GM18873 (cell line): Measurements from ENCODE around the gene EXOSC10.

Experiments
- ATAC-seq: cut with Tn5 transposase; IDR thresholded peaks from one replicate; pipeline ENCODE4 v1.9.1; 2021; ENCODE audit warnings: mild to moderate bottlenecking, moderate library complexity, moderate number of reproducible peaks; ENCODE audit not compliant: unreplicated experiment, low FRiP score

The EXOSC10 gene

GRCh38 chr1:11099310-11100148 is at the start of gene EXOSC10:
Gene EXOSC10, minus strand, starts transcription at chr1:11099869. Its CDS starts 38 bp downstream, at chr1:11099831.
- peak; percentile 66 for ATAC-seq

GRCh38 chr1:11147197-11147770 is 47.6 kb upstream of the EXOSC10 start:
- no peak for ATAC-seq

- no peak for ATAC-seq
These were observed 46.1 kb upstream of the EXOSC10 start for GRCh38 chr1:11145741-11146140.

DNA sequence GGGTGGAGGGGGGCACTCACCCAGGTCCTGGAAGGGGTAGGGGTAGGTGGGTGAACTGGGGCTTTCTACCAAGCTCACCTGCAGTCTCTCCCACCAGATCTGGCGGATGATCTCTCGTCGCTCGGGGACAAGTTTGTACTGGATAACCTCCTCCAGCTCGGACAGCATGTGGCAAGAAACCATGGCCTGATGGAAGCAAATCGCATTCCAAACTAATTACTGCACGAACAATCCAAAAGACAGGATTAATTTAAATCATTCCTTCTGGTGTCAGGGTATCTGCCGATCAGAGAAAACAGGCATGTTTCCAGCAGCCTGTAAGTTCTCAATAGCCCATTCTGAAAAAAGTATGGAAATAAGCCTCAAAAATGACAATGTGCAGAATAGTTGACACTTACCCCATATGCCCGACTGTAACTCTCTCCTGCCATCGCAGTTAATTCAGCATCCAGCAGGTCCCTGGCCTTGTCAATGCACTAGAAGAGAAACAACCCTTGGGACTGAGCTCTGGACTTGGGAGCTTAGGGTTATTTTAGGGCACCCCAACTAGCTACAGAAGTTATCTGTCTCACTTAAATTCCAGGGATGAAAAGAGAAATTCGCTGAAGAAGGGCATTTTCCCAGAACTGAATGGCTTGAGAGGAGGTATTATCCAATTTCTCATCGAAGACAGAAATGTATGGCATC is 45.0 kb upstream of the EXOSC10 start:
- no peak for ATAC-seq

DNA sequence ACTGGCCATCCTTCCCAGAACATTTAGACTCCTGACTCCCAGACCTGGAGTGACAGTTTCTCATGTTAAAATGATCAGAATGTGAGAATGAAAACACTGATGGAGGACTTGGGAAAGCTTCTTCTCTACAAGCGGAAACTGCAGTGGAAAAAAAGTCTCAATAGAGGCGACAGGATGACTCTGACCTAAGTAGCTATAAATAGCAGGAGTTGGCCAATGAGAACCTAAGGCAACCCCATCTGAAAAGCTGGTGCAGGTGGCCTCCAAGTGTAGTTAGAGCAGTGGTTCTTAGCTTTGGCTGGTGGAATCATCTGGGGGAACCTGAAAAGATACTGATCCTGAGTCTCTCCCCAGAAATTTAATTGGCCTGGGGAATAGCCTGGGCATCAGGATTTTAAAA is 44.2 kb upstream of the EXOSC10 start:
- no peak for ATAC-seq

- ATAC-seq, result no peak
These were observed 43.7 kb upstream of the EXOSC10 start for GRCh38 chr1:11143401-11143800.

DNA sequence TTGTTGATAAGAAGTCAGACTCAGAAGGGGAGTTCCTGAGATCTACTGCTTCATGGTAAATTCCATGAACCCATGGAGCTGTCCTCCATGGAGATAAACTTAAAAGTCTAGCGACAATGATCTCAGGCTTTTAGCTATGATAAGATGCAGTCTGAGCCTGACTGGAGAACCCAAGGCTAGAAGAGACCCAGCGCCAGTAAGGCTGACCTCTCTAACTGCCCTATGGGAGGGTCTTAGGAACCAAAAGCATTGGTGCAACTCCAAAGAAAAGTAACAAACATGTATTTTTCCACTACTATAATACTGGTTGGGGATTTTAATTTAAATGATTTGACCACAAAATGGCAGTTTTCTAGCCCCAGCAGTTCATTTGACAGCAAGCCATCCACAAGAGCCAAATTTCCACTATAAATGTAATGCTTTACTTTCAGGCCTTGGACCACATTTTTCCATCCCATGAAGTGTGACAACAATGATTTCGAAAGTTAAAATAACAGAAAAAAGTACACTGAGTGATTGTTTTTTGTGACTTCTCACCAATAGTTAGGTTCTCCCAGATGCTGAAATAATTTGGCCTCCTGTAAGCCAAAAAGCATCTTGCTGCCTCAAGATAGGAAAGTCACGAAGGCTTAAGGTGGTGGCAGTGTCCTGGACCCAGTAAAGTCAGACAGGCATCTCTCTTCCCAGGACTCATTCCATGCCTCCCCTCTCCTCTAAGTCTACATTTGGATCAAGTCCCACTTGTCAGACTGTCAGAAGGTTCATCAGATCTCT is 43.1 kb upstream of the EXOSC10 start:
- no peak for ATAC-seq

DNA sequence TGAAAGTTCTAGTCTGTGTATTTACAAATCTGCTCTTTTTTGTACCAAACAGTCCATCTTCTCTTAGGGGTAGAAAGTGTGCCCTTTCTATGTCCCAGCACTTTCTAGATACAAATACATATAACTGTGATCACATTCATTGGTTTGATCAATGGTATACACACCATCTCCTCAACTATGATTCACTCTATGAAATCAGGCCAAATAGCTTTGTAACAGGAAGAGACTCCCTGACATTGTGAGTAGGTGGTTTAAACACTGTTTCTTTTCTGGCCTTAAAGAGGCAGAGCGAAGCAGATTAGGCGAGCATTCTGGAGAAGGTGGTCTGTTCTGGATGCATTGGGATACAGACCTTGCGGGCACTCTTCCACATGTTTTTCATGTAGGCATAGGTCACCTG is 39.3 kb upstream of the EXOSC10 start:
- no peak for ATAC-seq

- ATAC-seq, result no peak
These were observed 38.4 kb upstream of the EXOSC10 start for GRCh38 chr1:11138029-11138428.

GRCh38 chr1:11134898-11135266 is 35.2 kb upstream of the EXOSC10 start:
- no peak for ATAC-seq

- ATAC-seq, result no peak
These were observed 34.7 kb upstream of the EXOSC10 start for GRCh38 chr1:11134251-11134897.

DNA sequence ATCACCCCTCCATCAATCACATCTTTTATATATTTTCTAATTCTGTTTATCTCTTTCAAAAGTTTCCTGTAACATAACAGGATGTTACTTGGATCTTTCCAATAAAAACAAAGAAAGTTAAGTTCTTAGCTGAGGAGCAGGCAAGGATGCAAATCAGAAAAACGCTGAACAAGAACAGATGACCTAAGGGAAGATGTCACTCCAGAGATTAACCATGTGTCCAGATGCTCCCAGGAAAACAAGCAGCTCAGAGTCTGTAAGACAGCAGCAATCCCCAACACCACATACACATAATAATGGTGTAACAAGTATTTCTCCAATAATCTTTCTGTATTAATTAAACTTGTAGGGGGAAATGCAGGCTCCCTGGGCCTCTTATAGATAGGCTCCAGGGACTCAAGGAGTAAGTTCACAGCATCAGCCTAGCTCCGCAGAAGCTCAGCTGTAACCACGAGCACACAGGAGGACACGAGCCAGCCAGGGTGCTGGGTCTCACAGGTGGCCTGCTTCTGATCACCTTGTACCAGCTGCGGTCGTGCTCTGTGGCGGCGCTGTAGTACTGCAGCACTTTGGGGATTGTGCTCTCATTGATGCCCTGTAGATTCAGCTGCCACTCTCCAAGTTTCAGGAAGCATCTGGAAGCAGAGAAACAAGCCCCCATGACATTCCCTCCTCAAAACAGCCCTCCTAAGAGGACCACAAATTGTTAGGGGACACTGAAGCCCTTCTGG is 33.1 kb upstream of the EXOSC10 start:
- ATAC-seq, result no peak

DNA sequence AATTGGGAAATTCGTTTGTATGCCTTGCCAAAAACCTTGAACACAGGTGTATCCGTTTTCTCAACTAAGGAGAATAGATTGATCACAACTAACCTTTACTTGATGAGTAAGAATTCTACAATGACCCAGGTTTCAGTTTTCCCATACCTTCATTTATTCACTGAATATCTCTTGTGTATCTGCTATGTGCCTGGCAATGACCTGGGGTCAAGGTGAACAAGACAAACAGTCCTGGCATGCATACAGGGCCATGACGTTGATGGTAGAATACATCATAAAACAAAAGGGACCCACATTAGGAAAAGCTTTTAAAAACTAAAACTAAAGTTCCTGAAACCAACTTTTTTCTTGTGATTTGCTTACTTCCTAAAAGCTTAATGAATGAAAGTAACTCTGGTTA is 32.1 kb upstream of the EXOSC10 start:
- ATAC-seq, result no peak

- ATAC-seq, result no peak
These were observed 30.7 kb upstream of the EXOSC10 start for GRCh38 chr1:11130406-11130805.

GRCh38 chr1:11129649-11130390 is 30.2 kb upstream of the EXOSC10 start:
- no peak for ATAC-seq

DNA sequence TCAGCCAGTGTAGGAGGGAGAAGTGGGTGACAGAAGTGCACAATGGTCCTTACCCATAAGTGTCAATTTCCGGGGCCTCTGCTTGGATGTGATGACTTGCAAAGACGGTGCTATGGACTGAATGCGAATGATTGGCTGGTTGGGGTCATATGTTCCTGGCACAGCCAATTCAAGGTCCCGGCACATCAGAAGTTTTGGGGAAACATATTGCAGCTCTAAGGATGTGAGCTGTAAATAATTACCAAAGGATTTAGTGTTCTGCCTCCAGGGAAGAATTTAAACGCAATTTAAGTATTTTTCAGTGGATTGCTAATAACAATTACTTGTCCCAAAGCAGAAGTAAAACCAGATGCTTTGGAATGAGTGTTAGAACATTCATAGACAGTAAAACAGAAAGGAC is 26.9 kb upstream of the EXOSC10 start:
- no peak for ATAC-seq

DNA sequence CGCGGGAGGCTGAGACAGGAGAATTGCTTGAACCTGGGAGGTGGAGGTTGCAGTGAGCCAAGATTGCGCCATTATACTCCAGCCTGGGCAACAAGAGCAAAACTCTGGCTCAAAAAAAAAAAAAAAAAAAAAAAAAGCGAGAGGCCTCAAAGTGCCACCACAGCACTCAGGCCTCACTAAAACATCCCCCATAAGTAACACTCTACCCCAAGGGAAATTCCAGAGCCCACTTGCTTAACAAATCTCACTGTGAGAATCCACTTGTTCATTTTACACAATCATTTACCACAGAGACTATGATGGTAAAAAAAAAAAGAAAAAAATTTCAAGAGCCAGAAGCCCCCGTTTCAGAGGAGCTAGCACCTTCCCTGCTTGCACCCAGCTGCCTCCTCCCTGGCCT is 26.3 kb upstream of the EXOSC10 start:
- ATAC-seq, result no peak

DNA sequence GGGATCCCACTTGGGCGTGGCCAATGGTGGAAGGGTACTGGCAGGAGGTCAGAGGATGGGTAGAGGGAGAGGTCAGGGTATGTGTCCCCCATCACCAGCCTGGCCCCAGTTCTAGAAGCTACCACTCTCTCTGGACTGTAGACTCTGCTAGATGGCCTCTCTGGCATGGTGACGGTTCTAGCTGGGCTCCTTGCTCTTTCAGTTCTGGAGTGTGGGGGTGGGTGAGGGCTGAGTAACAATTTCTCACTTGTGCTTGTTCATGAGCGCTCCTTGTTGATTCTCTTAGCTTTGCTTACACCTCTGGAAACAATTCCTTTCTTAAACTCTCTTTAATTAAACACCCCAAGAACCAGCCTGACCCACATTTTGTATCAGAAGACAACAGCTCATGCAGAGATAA is 25.3 kb upstream of the EXOSC10 start:
- ATAC-seq, result no peak

DNA sequence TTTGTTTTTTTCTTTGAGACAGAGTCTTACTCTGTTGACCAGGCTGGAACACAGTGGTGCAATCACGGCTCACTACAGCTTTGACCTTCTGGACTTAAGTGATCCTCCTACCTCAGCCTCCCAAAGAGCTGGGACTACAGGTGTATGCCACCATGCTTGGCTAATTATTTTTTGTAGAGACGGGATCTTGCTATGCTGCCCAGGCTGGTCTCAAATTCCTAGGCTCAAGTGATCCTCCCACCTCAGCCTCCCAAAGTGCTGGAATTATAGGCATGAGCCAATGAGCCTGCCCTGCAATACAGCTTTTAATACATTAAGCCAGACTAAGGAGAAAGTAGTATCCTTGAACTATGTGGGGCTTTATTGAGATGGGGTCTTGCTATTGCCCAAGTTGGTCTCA is 16.6 kb upstream of the EXOSC10 start:
- ATAC-seq, result no peak
